HG02943 (cell line): ENCODE measurements around the gene CHMP4B.

Source experiments
- ATAC-seq: cut with Tn5 transposase; IDR thresholded peaks from one replicate; pipeline ENCODE4 v1.9.1; 2021; ENCODE audit warnings: mild to moderate bottlenecking, low read depth, moderate library complexity; ENCODE audit not compliant: unreplicated experiment

CHMP4B gene

GRCh38 chr20:33816191-33816590 is 5.0 kb downstream of the CHMP4B start:
- ATAC-seq, result no peak

GRCh38 chr20:33817411-33817810 is 6.3 kb downstream of the CHMP4B start:
- no peak for ATAC-seq

GRCh38 chr20:33819456-33819855 is 8.3 kb downstream of the CHMP4B start:
- no peak for ATAC-seq

GRCh38 chr20:33820362-33820761 is 9.2 kb downstream of the CHMP4B start:
- no peak for ATAC-seq

GRCh38 chr20:33821270-33821836 is 10.2 kb downstream of the CHMP4B start:
- ATAC-seq, result no peak

- ATAC-seq, result no peak
Observed at GRCh38 chr20:33822423-33822822, 11.3 kb downstream of the CHMP4B start.

- no peak for ATAC-seq
Observed at GRCh38 chr20:33822991-33823390, 11.8 kb downstream of the CHMP4B start.

GRCh38 chr20:33824852-33825251 is 13.7 kb downstream of the CHMP4B start:
- ATAC-seq, result no peak

GRCh38 chr20:33825340-33826269 is 14.5 kb downstream of the CHMP4B start:
- no peak for ATAC-seq

GRCh38 chr20:33826270-33826897 is 15.2 kb downstream of the CHMP4B start:
- no peak for ATAC-seq

- ATAC-seq, result no peak
Observed at GRCh38 chr20:33827109-33827508, 16.0 kb downstream of the CHMP4B start.

- ATAC-seq, result no peak
Observed at GRCh38 chr20:33827634-33828325, 16.6 kb downstream of the CHMP4B start.

- ATAC-seq, result no peak
Observed at GRCh38 chr20:33828326-33828844, 17.2 kb downstream of the CHMP4B start.

- no peak for ATAC-seq
Observed at GRCh38 chr20:33828967-33829560, 17.9 kb downstream of the CHMP4B start.

- no peak for ATAC-seq
Observed at GRCh38 chr20:33829636-33830035, 18.5 kb downstream of the CHMP4B start.

GRCh38 chr20:33830371-33830770 is 19.2 kb downstream of the CHMP4B start:
- no peak for ATAC-seq

GRCh38 chr20:33832103-33832804 is 21.1 kb downstream of the CHMP4B start:
- no peak for ATAC-seq

GRCh38 chr20:33833333-33833732 is 22.2 kb downstream of the CHMP4B start:
- ATAC-seq, result no peak

GRCh38 chr20:33835615-33836172 is 24.5 kb downstream of the CHMP4B start:
- ATAC-seq, result no peak
